SK-MEL-5 (cell line): Measurements from ENCODE around the gene CPM. TPM values are rescaled to one million over a fixed set of nuclear protein-coding genes. Genes with fewer than 3 reads are reported as not detected.
"Not testable (repeated sequence)": the region's sequence is repeated elsewhere in the genome, so short reads cannot be mapped to it uniquely, and the experiment has no call there.

ENCODE experiments used
- DNase-seq: peaks from one replicate; pipeline ENCODE4 v3.0.0-alpha.2; 2016; ENCODE audit warnings: low read depth, low spot score
- in situ Hi-C: cut with HindIII; loops from 2 replicates; pipeline ENCODE4 v1.10.0; 2016; ENCODE audit warnings: low sequenced_read_pairs, high pct_unique_total_duplicates, low pct_unique_long_range_greater_than_20kb
- total RNA-seq: library from RNA; depleted of rRNA; stranded (reverse); fragments of >200 nt; shearing (Covaris generic); gene quantifications from 2 replicates; pipeline ENCODE4 v1.2.3, GENCODE V29; 2014

CPM gene
- total RNA-seq, 1 experiment from 2014 or later = 18.2 TPM

DNA sequence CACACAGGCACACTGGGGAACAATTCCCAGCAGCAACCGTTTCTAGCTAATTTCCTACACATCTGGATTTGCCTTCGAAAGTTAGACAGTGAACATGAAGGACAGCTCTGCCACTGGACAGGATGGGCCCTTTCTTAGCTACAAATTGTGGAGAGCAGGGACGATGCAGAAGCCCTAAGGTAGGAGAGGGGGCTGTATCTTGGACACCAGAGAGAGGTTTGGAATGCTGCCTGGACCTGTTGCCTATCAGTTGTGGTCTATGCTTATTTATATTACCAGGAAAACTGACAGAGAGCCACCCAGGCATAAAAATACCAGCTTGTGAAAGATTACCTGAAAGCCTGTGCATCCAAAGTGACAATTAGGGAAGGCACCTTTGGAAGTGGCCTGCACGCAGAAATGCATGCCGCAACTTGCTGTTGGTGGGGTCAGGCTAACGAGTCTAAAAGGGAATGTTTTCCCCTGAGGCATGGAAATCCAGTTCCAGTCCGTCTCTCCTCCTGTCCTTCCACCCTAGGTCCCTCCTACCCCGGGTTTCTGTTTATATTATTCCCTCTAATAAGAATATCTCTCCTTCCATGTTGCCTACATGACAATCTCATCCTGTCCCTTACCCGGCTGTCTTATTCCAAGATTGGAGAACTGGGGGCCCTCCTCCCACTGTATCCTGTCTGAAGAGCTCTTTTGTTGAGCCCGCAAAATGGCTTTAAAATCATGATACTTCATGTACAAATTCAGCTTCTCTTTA, 64.8 kb downstream of the CPM start:
- in situ Hi-C loops = no loop called here
- no peak for DNase-seq

DNA sequence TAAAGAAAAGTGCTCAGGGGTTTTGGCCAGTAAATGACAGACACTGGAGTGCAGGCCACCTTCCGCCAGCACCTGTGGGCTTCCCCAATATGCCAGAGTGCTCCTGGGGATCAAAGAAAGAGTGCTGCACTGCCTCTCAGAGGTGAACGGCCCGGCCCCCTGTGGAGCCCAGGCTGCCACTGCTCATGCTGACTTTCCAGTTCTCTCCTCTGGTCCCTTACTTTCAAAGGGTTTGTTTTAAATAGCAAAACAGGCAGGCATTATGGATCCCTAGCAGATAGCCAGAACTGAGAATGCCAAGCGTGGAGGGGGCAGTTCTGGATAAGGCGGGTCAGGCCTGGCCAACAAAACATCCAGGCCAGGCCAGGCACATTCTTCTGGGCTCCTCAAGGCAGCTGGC, 65.4 kb downstream of the CPM start:
- DNase-seq = no peak
- in situ Hi-C loops = no loop called here

DNA sequence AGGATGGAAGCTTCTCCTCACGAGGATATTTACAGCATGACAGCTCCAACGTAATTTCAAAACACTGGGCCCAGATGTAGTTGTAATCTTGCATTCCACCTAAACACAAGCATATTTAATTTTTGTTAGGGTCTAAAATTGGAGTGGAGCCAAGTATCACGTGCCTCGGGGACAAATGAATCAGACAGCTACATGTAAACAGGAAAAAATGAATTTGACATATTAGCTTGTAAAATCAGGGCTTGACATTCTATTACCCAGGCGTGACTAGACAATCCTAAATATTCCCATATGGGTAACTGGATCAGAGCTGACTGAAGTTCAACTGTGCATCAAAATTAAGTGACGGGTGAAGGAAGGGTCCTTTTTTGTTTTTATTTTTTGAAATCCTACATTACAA, 66.0 kb downstream of the CPM start:
- in situ Hi-C loops = no loop called here
- no peak for DNase-seq

DNA sequence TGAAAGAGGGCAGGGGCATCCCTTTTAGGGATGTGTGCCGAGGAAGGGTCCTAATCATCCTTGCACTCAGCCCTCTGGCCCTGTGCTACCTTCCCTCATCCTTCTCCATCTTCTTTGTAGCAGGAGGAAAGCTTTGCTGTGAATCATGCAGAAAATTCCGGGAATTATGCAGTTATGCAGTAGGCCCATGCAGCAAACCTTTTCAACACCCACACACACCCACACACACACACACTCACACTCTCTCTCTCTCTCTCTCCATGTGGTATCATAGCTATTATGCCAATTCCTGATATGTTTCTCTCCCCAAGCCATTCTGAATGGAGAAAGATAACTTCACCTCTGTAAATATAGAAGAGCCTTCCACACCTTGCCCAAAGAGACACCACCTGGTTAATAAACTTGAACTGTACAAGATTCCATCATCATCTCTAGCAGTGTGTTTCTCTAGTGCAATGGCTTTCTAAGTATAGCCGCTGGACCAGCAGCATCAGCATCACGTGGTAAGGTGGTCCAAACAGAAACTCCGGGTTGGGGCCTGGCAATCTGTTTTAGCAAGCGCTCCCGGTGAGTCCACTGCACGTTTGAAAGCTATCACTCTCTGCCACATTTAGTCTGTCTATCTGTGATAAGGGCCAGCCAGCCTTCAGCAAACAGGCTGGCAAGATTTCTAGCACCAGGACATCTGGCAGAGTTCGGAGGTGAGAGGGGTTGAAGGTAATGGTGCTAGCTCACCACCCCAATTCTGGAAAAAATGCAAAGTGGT, 67.4 kb downstream of the CPM start:
- DNase-seq = no peak
- in situ Hi-C loops = no loop called here

DNA sequence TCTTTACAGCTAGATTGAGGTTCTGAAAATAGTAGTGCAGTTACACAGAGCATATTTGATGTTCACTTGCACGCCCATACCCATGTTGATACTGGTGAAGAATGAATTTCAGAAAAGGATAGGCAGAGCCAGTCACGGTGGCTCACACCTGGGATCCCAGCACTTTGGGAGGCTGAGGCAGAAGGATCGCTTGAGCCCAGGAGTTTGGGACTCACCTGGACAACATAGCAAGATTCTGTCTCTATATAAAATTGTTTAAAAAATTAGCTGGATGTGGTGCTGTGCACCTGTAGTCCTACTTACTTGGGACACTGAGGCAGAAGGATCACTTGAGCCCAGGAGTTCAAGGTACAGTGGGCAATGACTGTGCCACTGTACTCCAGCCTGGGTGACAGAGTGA, 68.4 kb downstream of the CPM start:
- in situ Hi-C loops = no loop called here
- no peak for DNase-seq

DNA sequence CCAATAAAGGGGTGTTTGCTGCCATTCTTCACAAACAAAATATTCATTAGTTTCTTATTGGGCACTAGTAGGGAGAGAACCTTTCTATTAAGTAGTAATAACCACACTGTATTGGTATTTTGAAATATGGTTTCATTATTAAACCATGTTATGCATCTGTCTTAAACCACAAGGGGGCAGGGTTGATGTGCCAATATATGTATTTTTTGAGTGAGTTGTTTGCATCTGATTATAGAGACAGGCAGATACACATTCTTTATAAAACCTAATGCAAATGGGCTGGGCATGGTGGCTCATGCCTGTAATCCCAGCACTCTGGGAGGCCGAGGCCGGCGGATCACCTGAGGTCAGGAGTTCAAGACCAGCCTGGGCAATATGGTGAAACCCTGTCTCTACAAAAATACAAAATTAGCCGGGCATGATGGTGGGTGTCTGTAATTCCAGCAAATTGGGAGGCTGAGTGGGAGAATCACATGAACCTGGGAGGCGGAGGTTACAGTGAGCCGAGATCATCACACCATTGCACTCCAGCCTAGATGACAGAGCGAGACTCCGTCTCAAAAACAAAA, 69.0 kb downstream of the CPM start:
- peak; percentile 78 for DNase-seq

DNA sequence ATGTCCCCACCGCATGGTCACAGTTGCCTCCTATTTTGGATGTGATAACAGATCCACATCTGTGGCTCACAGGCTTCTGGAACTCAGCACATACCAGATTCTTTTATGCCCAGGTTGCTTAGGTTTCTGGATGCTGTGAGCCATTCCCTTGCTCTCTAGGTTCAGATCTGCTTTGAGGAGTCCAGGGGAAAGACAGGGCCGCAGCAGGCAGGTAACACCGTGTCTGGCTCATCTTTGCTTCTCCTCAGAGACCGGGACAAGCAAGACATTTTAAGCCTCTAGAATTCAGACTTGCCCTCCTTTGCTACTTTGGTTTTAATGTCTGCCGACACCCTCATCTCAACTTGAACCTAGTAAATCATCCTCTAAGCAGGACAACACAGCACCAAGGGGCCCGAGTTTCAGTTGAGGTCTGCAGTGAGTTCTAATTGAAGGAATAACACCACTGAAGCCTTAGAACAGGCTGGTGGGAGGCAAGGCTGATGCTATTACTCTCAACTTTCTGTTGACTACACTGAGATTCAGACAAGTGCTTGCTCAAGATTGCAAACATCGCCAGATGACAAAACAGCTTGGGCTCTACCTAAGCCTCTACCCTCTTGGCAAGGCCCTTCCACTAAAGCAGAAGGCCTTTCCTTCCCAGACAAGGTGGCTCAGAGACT, 69.7 kb downstream of the CPM start:
- in situ Hi-C loops = no loop called here
- DNase-seq = no peak

More for the DNA sequence above, 69.0 kb downstream of the CPM start:
- in situ Hi-C loops = not testable (repeated sequence)

DNA sequence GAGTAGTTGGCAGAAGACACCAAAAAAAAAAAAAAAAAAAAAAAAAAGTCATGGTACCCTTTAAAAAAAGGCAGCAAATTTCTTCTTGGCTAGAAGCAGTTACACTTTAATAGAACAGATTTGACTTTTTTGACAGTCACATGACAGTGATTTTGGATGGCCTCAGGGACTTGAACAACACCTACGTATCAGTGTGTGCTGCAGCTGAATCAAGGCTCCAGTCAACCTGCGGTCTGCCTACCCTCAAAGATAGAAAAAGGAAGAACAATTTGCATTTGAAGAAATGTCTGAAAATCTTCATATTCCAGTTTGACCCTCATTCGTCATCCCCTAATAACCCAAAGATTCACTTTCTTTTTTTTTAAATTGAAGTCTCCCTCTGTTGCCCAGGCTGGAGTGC, 71.1 kb downstream of the CPM start:
- in situ Hi-C loops = no loop called here
- DNase-seq = no peak

DNA sequence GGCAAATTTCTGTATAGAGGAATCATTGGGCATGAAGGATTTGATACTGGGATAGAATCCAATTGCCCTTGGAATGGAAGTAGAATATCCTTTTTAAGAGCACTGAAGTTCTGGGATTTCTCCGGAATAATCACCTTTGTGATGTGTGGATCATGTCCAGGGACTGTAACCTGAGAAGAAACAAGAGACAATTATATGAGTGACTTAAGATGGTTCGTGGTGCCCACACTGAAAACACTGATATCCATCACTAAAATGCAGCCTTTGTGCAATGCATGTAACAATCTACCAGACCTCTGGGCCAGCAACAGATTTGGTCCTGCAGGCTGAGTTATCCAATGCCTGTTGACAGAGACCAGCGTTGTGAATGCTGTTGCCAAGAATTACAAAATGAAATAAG, 76.5 kb downstream of the CPM start:
- no peak for DNase-seq
- in situ Hi-C loops = no loop called here

DNA sequence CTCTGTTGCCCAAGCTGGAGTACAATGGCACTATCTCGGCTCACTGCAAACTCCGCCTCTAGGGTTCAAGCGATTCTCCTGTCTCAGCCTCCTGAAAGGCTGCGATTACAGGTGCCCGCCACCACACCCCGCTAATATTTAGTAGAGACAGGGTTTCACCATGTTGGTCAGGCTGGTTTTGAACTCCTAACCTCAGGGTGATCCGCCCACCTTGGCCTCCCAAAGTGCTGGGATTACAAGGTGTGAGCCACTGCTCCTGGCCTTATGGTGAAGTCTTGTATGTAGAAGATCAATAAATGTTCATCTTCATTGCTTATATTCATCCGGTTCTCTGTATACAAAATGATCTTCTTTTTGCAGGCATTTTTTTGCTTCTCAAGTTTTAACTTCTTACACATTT, 77.2 kb downstream of the CPM start:
- in situ Hi-C loops = no loop called here
- no peak for DNase-seq

DNA sequence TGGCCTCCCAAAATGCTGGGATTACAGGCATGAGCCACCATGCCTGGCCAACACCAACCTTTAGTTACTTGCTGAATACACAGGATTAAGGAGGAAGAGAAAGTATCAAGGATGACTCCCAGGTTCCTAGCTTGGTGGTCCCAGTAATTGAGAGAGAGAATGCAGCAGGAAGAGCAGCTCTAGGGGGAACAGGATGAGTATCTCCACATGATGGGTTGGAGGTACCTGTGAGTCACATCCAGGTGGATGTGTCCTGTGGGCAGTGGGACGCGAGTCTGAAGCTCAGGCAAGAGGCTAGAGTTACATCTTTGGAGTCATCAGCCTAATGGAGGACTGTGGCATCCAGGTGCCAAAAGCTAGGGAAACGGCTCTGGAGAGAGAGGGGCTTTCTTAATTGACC, 77.9 kb downstream of the CPM start:
- in situ Hi-C loops = no loop called here

DNA sequence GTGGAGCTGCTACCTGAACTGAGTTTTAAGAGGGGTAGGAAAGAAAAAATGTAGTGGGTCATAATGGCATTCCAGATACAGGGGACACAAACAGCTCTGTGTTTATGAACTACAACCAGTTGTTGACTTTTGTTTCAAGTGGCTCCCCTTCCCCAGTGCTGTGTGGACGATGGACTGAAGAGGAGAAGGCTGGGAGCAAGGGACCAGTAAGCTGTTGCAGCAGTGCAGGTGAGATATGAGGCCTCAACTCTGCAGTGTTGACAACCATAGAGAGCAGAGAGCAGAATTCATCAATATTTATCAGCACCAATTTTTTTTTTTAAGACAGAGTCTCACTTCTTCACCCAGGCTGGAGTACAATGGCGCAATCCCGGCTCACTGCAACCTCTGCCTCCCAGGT, 78.4 kb downstream of the CPM start:
- DNase-seq = no peak
- in situ Hi-C loops = no loop called here

More for the DNA sequence above, 77.9 kb downstream of the CPM start:
- no peak for DNase-seq

DNA sequence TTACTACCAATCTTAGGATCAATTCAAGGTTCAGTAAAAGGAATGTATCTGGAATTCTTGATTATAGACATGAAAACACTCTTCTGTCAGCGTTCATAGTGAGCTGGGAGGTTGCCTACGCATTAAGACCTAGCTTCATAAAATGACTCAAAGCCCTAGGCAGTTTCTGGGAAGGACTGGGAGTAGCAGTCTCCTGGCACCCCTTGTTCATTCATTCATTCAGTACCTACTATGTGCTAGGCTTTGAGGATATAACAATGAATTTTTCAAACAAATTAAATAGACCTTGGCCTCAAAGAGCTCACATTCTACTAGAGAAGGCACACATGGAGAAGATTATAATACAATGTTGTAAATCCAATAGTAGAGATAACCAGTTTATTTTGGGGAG, 78.9 kb downstream of the CPM start:
- in situ Hi-C loops = no loop called here
- no peak for DNase-seq

DNA sequence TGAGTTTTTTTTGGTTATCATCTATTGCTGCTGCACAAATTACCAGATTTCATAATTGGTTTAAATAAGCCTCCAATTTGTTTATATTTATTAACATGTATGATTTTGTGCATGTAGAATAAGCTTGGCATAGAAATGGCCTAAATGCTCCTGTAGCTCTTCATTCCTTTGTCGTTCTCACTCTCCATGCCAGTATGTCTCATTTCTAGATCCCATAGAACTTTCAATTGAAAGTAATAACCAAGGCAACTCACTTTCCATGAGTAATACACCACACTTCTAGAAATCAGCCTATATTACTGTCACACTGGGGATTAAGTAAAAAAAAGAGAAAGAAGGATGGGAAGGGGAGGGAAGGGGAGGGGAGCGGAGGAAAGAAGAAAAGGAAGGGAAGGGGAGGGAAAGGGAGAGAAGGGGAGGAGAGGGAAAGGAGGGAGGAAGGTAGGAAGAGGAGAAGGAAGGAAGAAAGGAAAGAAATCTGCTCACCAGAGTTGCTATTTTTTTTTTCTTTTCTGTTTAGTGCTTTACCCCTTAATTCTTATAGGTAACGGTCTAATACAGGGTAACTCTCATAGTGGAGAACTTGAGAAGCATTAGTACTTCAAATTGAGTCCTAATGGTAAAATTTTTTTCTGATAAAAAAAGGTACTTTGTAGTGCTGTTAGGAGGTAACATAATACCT, 79.4 kb downstream of the CPM start:
- in situ Hi-C loops = no loop called here
- no peak for DNase-seq

DNA sequence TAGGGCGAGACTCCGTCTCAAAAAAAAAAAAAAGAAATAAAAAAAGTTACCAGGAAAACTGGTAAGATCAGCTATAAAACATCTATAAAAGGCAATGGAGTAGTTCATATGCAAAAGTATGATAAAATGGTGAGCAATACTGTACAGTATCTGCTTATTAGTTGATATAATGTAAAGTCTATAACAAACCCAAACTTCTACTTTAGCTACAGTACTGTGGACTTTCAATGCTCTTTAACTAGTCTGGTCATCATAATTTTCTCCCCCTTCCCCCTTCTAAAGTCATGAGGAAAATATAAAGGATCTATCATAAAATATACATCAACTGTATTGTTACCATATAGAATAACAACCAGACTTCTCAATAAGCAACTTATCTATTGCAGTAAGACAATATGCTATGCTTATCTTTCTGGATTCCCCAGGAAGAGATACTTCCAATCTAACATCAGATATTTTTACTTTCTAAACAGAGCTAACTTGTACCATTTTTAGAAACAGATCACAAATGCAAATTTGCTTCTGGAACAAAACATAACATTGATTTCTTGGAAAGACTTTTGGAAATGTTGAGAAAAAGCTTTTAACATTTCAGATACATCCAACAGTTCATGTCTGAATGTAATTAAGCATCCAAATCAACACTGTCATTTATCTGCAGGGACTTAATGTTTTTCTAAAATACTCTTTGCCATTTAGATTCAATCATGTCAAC, 81.2 kb downstream of the CPM start:
- no peak for DNase-seq
- in situ Hi-C loops = no loop called here

DNA sequence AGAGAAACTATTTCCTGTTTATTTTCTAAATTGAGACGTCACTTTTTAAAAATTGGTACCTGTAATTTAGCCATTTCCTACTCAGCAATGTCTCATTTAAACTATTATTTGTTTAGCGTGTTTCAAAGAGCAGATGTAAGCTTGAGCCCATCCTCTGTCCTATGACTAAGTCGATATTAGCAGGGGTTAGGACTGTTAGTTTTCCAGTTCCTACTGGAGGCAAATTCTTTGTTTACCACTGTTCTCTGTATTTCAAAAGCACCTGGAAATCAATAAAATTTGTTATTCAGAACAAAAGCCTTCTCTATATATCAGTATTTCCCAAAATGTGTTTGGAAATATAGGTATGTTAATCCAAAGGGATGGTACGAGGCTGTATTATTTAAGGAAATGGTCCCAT, 82.6 kb downstream of the CPM start:
- in situ Hi-C loops = no loop called here
- DNase-seq = no peak

DNA sequence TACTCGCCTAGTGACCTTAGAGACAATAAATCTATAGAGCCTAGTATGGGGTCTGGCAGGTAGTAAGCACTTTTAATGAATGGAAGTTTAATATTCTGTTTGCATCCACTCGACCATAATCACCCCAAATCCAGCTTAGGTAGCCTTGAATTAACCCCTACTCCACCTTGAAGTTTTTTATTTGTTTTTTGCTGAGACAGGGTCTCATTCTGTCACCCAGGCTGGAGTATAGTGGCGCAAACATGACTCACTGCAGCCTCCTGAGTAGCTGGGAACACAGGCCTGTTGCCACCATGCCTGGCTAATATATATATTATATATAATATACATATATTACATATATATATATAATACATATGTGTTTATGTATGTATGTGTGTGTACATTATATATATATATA, 86.2 kb downstream of the CPM start:
- in situ Hi-C loops = no loop called here
- no peak for DNase-seq
